K562 (cell line): ENCODE measurements around the gene HADHA. TPM values are rescaled to one million over a fixed set of nuclear protein-coding genes. Genes with fewer than 3 reads are reported as not detected.

Experiments
- ATAC-seq: fragments of 200-7000 bp; cut with Tn5 transposase; 3 replicates; pipeline ENCODE4 v1.9.1; 2020; ENCODE audit warnings: moderate library complexity
- BruUV-seq: library from RNA; stranded (reverse); fragments of 400-500 nt; replicated peaks from 2 replicates; lab custom pipeline; 2021; lab: Mats Ljungman, UMichigan
- CTCF ChIA-PET: fragments of 300-600 bp; formaldehyde crosslinking; extraction: SDS; loops from one replicate; lab custom pipeline; 2021; ENCODE audit warnings: low intra/inter-chr PET ratio; lab: Yijun Ruan, JAX
- POLR2A ChIA-PET: fragments of 300-600, 350-650 bp; sonication (Branson Sonifier 250); formaldehyde crosslinking; extraction: SDS; loops from one replicate; lab custom pipeline; 2021; ENCODE audit warnings: antibody characterized with exemption, inconsistent platforms; lab: Yijun Ruan, JAX
- DNase-seq, 4 experiments: peaks; one replicate each; pipeline versions ENCODE4 v3.0.0 to v3.0.0-alpha.2; 2011 to 2018; ENCODE audit warnings: low spot score in 3 of 4, mixed read lengths in 3 of 4; ENCODE audit errors: extremely low read depth in 1 of 4
- FAIRE-seq: peaks from 2 replicates; lab custom pipeline; 2011; peaks lifted over from hg19 to GRCh38; lab: Jason Lieb, UNC
- H2AFZ ChIP-seq: 2 replicates; pipeline ENCODE4 v1.6.0; 2011; ENCODE audit warnings: low read depth, low read length, control low read depth, inconsistent platforms
- H3K27ac ChIP-seq: fragments of 200-600 bp; 3 replicates; pipeline ENCODE4 v1.8.0; 2011; ENCODE audit warnings: low read depth, mild to moderate bottlenecking, control low read depth, inconsistent platforms, low read length, moderate library complexity, mixed read lengths; ENCODE audit errors: extremely low read depth
- H3K27me3 ChIP-seq, 2 experiments: fragments of 300-600 bp in 1 of 2; 2 replicates in 1 of 2; 3 replicates in 1 of 2; pipeline versions ENCODE4 v1.6.0 to v1.8.0; 2011; ENCODE audit warnings: inconsistent platforms in 2 of 2, low read length in 2 of 2, mild to moderate bottlenecking in 1 of 2, mixed read lengths in 1 of 2, moderate library complexity in 1 of 2; ENCODE audit not compliant: control insufficient read depth in 2 of 2, insufficient read depth in 2 of 2
- H3K36me3 ChIP-seq: fragments of 300-600 bp; 3 replicates; pipeline ENCODE4 v1.8.0; 2011; ENCODE audit warnings: mild to moderate bottlenecking, low read length, inconsistent platforms; ENCODE audit not compliant: control insufficient read depth, insufficient read depth
- H3K4me1 ChIP-seq, 2 experiments: fragments of 200-600 bp in 1 of 2; replicated peaks in 1 of 2; 2 replicates in 1 of 2; 3 replicates in 1 of 2; pipeline versions ENCODE4 v1.5.1 to v1.8.0; 2011; ENCODE audit warnings: inconsistent platforms in 2 of 2, low read length in 2 of 2, mild to moderate bottlenecking in 1 of 2, mixed read lengths in 1 of 2, moderate library complexity in 1 of 2; ENCODE audit not compliant: control insufficient read depth in 2 of 2, insufficient read depth in 2 of 2
- H3K4me2 ChIP-seq: 2 replicates; pipeline ENCODE4 v1.6.1; 2011; ENCODE audit warnings: low read length, control low read depth, inconsistent platforms, mixed read lengths; ENCODE audit not compliant: insufficient read depth
- H3K4me3 ChIP-seq: fragments of 200-600 bp; sonication (generic), shearing (Covaris generic); 2 replicates; pipeline ENCODE4 v1.5.1; 2016; ENCODE audit warnings: control low read depth, inconsistent platforms
- H3K79me2 ChIP-seq: fragments of 200-600 bp; 3 replicates; pipeline ENCODE4 v1.8.0; 2011; ENCODE audit warnings: low read length, inconsistent platforms; ENCODE audit not compliant: control insufficient read depth, insufficient read depth
- H3K9ac ChIP-seq, 2 experiments: 2 replicates each; pipeline versions ENCODE4 v1.6.0 to v1.6.1; 2011; ENCODE audit warnings: low read depth in 2 of 2, low read length in 2 of 2, control low read depth in 1 of 2, inconsistent platforms in 1 of 2, mild to moderate bottlenecking in 1 of 2, mixed read lengths in 1 of 2; ENCODE audit not compliant: insufficient read depth in 1 of 2
- H3K9me1 ChIP-seq: one replicate; pipeline ENCODE4 v1.6.0; 2011; ENCODE audit warnings: inconsistent platforms, mild to moderate bottlenecking, low read length, moderate library complexity; ENCODE audit not compliant: control insufficient read depth, insufficient read depth
- H3K9me3 ChIP-seq: replicated peaks from 2 replicates; pipeline ENCODE4 v1.5.1; 2011; ENCODE audit warnings: low read depth, low read length, inconsistent platforms; ENCODE audit not compliant: control insufficient read depth, insufficient read depth
- H4K20me1 ChIP-seq: replicated peaks from 2 replicates; pipeline ENCODE4 v1.6.1; 2011; ENCODE audit warnings: low read length, inconsistent platforms, mixed read lengths; ENCODE audit not compliant: control insufficient read depth, insufficient read depth
- CBX1 ChIP-seq: sonication (generic); IDR thresholded peaks from 2 replicates; pipeline ENCODE4 v1.6.1; 2016; ENCODE audit warnings: antibody characterized with exemption, low read depth, mild to moderate bottlenecking
- ESRRA ChIP-seq: fragments of 450-650 bp; IDR thresholded peaks from 2 replicates; pipeline ENCODE4 v1.6.1; 2014; ENCODE audit warnings: low read depth, mild to moderate bottlenecking, moderate library complexity, borderline replicate concordance
- HCFC1 ChIP-seq: IDR thresholded peaks from 2 replicates; pipeline ENCODE4 v1.6.1; 2012; ENCODE audit warnings: low read depth, low read length, improper control_type of control experiment
- MAFG ChIP-seq: fragments of 450-650 bp; conservative IDR thresholded peaks from 2 replicates; pipeline ENCODE4 v1.6.1; 2016; ENCODE audit warnings: missing genetic modification characterization, missing compliant biosample characterization
- NELFE ChIP-seq: IDR thresholded peaks from 2 replicates; pipeline ENCODE4 v1.6.1; 2011; ENCODE audit warnings: mild to moderate bottlenecking; ENCODE audit not compliant: insufficient read depth, insufficient read length
- SMC3 ChIP-seq: conservative IDR thresholded peaks from 2 replicates; pipeline ENCODE4 v1.6.1; 2011; ENCODE audit warnings: low read depth, low read length, improper control_type of control experiment; ENCODE audit not compliant: insufficient read depth
- ZNF12 ChIP-seq: sonication (generic); formaldehyde crosslinking; IDR thresholded peaks from 2 replicates; pipeline ENCODE4 v1.4.0; 2020; ENCODE audit warnings: mild to moderate bottlenecking, missing genetic modification reagents
- ZNF175 ChIP-seq: fragments of 200-800 bp; sonication (Bioruptor generic); IDR thresholded peaks from 2 replicates; pipeline ENCODE4 v1.6.1; 2016; ENCODE audit warnings: low read depth, mild to moderate bottlenecking, missing genetic modification characterization, missing compliant biosample characterization
- ZNF232 ChIP-seq: sonication (generic); formaldehyde crosslinking; IDR thresholded peaks from 2 replicates; pipeline ENCODE4 v1.8.0; 2022; ENCODE audit warnings: mild to moderate bottlenecking, missing genetic modification reagents
- ZNF445 ChIP-seq: fragments of 250-450 bp; sonication (Bioruptor Pico); IDR thresholded peaks from 2 replicates; pipeline ENCODE4 v1.4.0; 2020; ENCODE audit warnings: low read depth, mild to moderate bottlenecking, moderate library complexity
- ZNF589 ChIP-seq: fragments of 200-800 bp; sonication (Bioruptor generic); IDR thresholded peaks from 2 replicates; pipeline ENCODE4 v1.6.1; 2016; ENCODE audit warnings: low read depth, missing genetic modification characterization, missing compliant biosample characterization
- WGBS: fragments of 100-300 bp; shearing (Covaris generic); methylation state at CpG from one replicate; pipeline ENCODE4 v1.1.6; 2016; ENCODE audit warnings: low coverage, mixed read lengths; ENCODE audit not compliant: insufficient coverage; ENCODE audit errors: missing lambda C conversion rate; 5-methylcytosine and 5-hydroxymethylcytosine counted together
- in situ Hi-C: fragments of 300-500 bp; cut with MboI; formaldehyde crosslinking; loops from 4 replicates; pipeline ENCODE4 v1.15.0; 2018; ENCODE audit warnings: inconsistent platforms, mixed read lengths
- intact Hi-C: fragments of 100-400 bp; cut with micrococcal nuclease; formaldehyde crosslinking; loops from 2 replicates; pipeline ENCODE4 v1.14.2; 2022
- polyA plus RNA-seq, 8 experiments: library from polyadenylated mRNA; depleted of rRNA in 4 of 8; stranded (reverse) in 5 of 8; unstranded in 3 of 8; fragments of >200 nt; fragmentation: Nextera tagmentation in 2 of 8; fragmentation: Illumina TruSeq in 1 of 8; extraction: Ambion mirVana in 2 of 8; extraction: Trizol in 1 of 8; gene quantifications; 2 replicates each; pipeline versions ENCODE4 v1.2.1 to v1.2.3, GENCODE V29; 2011 to 2014; ENCODE audit warnings: inconsistent platforms in 1 of 8, missing spikeins in 1 of 8
- total RNA-seq, 7 experiments: library from RNA; depleted of rRNA in 6 of 7; stranded (reverse); fragments of >200 nt in 6 of 7; fragmentation: Illumina TruSeq in 2 of 7; extraction: Trizol in 2 of 7; gene quantifications; 2 replicates each; pipeline versions ENCODE4 v1.2.1 to v1.2.3, GENCODE V29; 2011 to 2021; ENCODE audit warnings: low replicate concordance in 1 of 7
- TF ChIP-seq, protein P1 (sequence below): fragments of 450-650 bp; IDR thresholded peaks from 2 replicates; pipeline ENCODE4 v1.6.1; 2018; ENCODE audit warnings: mild to moderate bottlenecking, low read depth; ENCODE audit not compliant: partially characterized antibody
- TF ChIP-seq, protein P2 (sequence below), 3 experiments: fragments of 200-800 bp in 1 of 3; sonication (Bioruptor generic) in 1 of 3; sonication (generic) in 1 of 3; formaldehyde crosslinking in 1 of 3; IDR thresholded peaks; 2 replicates each; pipeline versions ENCODE4 v1.6.1 to v1.8.0; 2016 to 2022; ENCODE audit warnings: mild to moderate bottlenecking in 2 of 3, missing compliant biosample characterization in 2 of 3, missing genetic modification characterization in 2 of 3, missing genetic modification reagents in 1 of 3

HADHA gene
- total and polyA plus RNA-seq, 9 of the 15 experiments (the other 6 are each of a cell fraction or from before 2014, with no cell fraction given), result 145 to 326 (median 202) TPM

DNA sequence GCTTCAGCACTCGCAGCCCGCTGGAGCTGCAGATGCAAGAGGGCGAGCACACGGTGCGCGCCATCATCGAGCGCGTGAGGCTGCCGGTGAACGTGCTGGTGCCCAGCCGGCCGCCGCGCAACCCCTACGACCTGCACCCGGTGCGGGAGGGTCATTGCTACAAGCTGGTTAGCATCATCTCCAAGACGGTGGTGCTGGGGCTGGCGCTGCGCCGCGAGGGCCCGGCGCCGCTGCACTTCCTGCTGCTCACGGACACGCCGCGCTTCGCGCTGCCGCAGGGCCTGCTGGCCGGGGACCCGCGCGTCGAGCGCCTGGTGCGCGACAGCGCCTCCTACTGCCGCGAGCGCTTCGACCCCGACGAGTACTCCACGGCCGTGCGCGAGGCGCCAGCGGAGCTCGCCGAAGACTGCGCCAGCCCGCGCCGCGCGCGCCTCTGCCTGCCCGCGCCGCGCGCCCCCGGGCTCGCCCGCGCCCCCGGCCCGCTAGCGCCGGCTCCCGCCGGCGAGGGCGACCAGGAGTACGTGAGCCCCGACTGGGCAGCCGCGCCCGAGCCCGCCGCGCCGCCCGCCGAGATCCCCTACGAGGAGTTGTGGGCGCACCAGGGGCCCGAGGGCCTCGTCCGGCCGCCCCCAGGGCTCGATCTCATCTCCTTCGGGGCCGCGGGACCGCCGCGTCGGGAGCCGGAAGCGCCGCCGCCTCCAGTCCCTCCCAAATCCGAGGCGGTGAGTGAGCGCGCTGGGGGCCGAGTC is 59.7 kb downstream of the HADHA start:
- H3K9me1 ChIP-seq, result no peaks in the 10 kb centered on the region
- CTCF ChIA-PET, result interaction anchor here (0.5 to 1.2 kb wide), 3 partner anchors 9 to 38 kb away, joined by 3 to 5 read pairs (median 4); no protein-coding TSS in a partner anchor
- no peaks in the 10 kb centered on the region for H4K20me1 ChIP-seq
- peaks cover 14 to 36% of the 10 kb centered on the region in 2 experiments; a peak in 4 of 5 replicates for H3K4me1 ChIP-seq
- H3K9me3 ChIP-seq, result no peaks in the 10 kb centered on the region
- FAIRE-seq (peak; percentile 62), DNase-seq (peak; percentile 88 to 92 (median 91)), ATAC-seq (peak; percentile 96)
- H3K27me3 ChIP-seq, result no peaks in the 10 kb centered on the region
- peaks cover 16% of the 10 kb centered on the region; the same call in 2 of the 3 replicates for H3K36me3 ChIP-seq
- POLR2A ChIA-PET, result interaction anchor here (0.5 to 1.4 kb wide), 7 partner anchors 12 to 234 kb away, joined by 3 to 4 read pairs (median 3); partner anchors contain the start of genes HADHA, HADHB and RAB10
- intact Hi-C loops (no loop called here), in situ Hi-C loops (no loop called here)
- BruUV-seq, result no TSS peak
- H3K9ac ChIP-seq, result peak overlapping the region; percentile 79 to 92
- H2AFZ ChIP-seq, result peak overlapping the region; percentile 99
- peak overlapping the region; percentile 69; the same call in 2 of the 3 replicates for H3K27ac ChIP-seq
- WGBS, result 14% methylated on average over 77 of the region's 114 CpGs
- peak overlapping the region; percentile 77 for H3K4me2 ChIP-seq
- peaks cover 9% of the 10 kb centered on the region; the same call in 2 of the 3 replicates for H3K79me2 ChIP-seq
- H3K4me3 ChIP-seq, result peak overlapping the region; percentile 68
- no peak for TF ChIP-seq MAFG (tag)
- TF ChIP-seq ESRRA, result peak; percentile 49; the same call in 1 of the 2 replicates
- TF ChIP-seq ZNF232 (CRISPR knock-in tag), result no peak
- no peak for TF ChIP-seq ZNF445 (CRISPR knock-in tag)
- peak; percentile 85 for TF ChIP-seq ZNF175 (CRISPR knock-in tag)
- TF ChIP-seq CBX1, result peak; percentile 41; the same call in 1 of the 2 replicates
- TF ChIP-seq ZNF12 (CRISPR knock-in tag), result peak; percentile 40; the same call in 1 of the 2 replicates
- TF ChIP-seq NELFE, result no peak
- TF ChIP-seq, protein P1, sequence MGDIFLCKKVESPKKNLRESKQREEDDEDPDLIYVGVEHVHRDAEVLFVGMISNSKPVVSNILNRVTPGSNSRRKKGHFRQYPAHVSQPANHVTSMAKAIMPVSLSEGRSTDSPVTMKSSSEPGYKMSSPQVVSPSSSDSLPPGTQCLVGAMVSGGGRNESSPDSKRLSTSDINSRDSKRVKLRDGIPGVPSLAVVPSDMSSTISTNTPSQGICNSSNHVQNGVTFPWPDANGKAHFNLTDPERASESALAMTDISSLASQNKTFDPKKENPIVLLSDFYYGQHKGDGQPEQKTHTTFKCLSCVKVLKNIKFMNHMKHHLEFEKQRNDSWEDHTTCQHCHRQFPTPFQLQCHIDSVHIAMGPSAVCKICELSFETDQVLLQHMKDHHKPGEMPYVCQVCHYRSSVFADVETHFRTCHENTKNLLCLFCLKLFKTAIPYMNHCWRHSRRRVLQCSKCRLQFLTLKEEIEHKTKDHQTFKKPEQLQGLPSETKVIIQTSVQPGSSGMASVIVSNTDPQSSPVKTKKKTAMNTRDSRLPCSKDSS, result no peak
- TF ChIP-seq ZNF589 (CRISPR knock-in tag), result peak; percentile 91
- TF ChIP-seq HCFC1, result 0 out of 2 replicates have a peak, but pooled peaks have one; percentile 28
- peak; percentile 33; the same call in 1 of the 2 replicates for TF ChIP-seq SMC3
- TF ChIP-seq, protein P2, sequence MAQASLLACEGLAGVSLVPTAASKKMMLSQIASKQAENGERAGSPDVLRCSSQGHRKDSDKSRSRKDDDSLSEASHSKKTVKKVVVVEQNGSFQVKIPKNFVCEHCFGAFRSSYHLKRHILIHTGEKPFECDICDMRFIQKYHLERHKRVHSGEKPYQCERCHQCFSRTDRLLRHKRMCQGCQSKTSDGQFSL (CRISPR knock-in tag; IDR thresholded peaks at IDR 0.05), result peak; percentile 59; the same call in 1 of the 2 replicates
- TF ChIP-seq, protein P2 (tag; IDR thresholded peaks at IDR 0.05), result no peak
